Measurements from ENCODE around the gene HOXB4. TPM values are rescaled to one million over a fixed set of nuclear protein-coding genes. Genes with fewer than 3 reads are reported as not detected.
A peak's percentile ranks its signal among the peaks of the same experiment; 100 is the strongest.

The HOXB4 gene
- total and polyA plus RNA-seq, 2 donors (not counting 1 experiment from before 2014, with no cell fraction given): 3.8 to 8.9 TPM

DNA sequence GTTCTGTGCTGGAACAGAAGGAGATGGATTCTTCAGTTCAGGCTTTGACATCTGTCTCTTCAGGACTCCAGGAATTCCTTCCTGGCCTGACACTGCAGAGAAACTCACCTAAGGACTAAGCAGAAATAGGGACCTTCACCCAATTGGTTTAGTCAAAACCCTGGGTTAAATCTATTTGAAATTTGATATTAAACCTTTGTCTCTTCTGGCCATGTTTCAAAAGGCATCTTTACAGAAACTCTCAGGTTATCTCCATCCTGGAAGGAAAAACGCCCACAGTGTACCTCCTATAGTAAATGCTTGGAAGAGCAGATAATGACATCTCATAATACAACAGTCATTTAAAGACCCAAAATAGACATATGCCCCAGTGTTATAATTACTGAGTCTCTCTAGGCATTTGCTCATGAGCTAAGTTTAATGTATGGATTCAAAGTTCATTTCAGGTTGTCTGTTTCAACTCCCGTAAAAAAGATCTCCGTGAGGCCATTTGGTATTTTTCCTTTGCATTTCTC lies 5.6 kb upstream of the HOXB4 start:
- Histone ChIP-seq H2AFZ (ENCODE audit: low read length) (no peak overlapping the region), H3K9ac (ENCODE audit: insufficient read depth, low read length) (peak overlapping the region; percentile 16), H3K4me2 (ENCODE audit: extremely low read depth, insufficient read depth, low read length) (peak overlapping the region; percentile 99), H3K79me2 (ENCODE audit: control insufficient read depth, insufficient read depth, low read length) (peaks cover 100% of the 10 kb centered on the region), H3K27ac (ENCODE audit: insufficient read depth, low read length) (peak overlapping the region; percentile 98), H3K4me3 (replicated peaks in 1 of 4; ENCODE audit: control extremely low read depth in 1 of 4, insufficient read depth in 1 of 4, low read depth in 3 of 4, low read length in 4 of 4) (peak overlapping the region; percentile 22 to 98 (median 84)), H3K36me3 (ENCODE audit: control insufficient read depth, insufficient read depth, low read length) (peaks cover 6% of the 10 kb centered on the region), H3K9me3 (ENCODE audit: control insufficient read depth, insufficient read depth, low read depth, low read length) (no peaks in the 10 kb centered on the region), H3K4me1 (ENCODE audit: control insufficient read depth, extremely low read depth, insufficient read depth, low read length) (peaks cover 15% of the 10 kb centered on the region), H3K27me3 (ENCODE audit: control insufficient read depth, insufficient read depth, low read length) (no peaks in the 10 kb centered on the region), H4K20me1 (ENCODE audit: control insufficient read depth, extremely low read depth, insufficient read depth, low read length) (no peaks in the 10 kb centered on the region)
- no peak for DNase-seq (ENCODE audit: low read depth in 2 of 2)
- no peak for TF ChIP-seq EZH2 (IDR thresholded peaks at IDR 0.05; ENCODE audit: low read length, missing control alignments)
- TF ChIP-seq, protein P1, sequence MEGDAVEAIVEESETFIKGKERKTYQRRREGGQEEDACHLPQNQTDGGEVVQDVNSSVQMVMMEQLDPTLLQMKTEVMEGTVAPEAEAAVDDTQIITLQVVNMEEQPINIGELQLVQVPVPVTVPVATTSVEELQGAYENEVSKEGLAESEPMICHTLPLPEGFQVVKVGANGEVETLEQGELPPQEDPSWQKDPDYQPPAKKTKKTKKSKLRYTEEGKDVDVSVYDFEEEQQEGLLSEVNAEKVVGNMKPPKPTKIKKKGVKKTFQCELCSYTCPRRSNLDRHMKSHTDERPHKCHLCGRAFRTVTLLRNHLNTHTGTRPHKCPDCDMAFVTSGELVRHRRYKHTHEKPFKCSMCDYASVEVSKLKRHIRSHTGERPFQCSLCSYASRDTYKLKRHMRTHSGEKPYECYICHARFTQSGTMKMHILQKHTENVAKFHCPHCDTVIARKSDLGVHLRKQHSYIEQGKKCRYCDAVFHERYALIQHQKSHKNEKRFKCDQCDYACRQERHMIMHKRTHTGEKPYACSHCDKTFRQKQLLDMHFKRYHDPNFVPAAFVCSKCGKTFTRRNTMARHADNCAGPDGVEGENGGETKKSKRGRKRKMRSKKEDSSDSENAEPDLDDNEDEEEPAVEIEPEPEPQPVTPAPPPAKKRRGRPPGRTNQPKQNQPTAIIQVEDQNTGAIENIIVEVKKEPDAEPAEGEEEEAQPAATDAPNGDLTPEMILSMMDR (conservative IDR thresholded peaks at IDR 0.05 in 1 of 2, IDR thresholded peaks at IDR 0.05 in 1 of 2; ENCODE audit: low read depth in 1 of 2, low read length in 2 of 2): no peak

DNA sequence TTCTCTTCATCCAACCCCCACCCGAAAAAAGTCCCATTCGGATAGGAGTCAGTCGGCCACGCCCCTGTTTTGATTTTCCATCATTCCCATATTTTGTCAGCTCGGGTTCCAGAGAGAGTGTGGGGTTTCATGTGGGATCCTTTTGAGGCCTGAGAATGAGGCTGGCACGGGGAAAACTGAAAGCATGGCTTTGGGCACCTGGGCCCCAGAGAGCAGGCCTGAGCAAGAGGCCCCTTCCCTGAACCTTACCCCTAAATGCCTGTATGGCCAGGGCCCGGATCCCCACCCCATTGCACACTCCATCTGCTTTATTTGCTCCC lies 4.6 kb upstream of the HOXB4 start:
- Histone ChIP-seq H3K4me2 (ENCODE audit: extremely low read depth, insufficient read depth, low read length) (peak overlapping the region; percentile 99), H3K9ac (ENCODE audit: insufficient read depth, low read length) (peak overlapping the region; percentile 98), H3K27me3 (ENCODE audit: control insufficient read depth, insufficient read depth, low read length) (no peaks in the 10 kb centered on the region), H3K79me2 (ENCODE audit: control insufficient read depth, insufficient read depth, low read length) (peaks cover 99% of the 10 kb centered on the region), H3K4me3 (replicated peaks in 1 of 4; ENCODE audit: control extremely low read depth in 1 of 4, insufficient read depth in 1 of 4, low read depth in 3 of 4, low read length in 4 of 4) (peak overlapping the region; percentile 80 to 98 (median 84)), H3K36me3 (ENCODE audit: control insufficient read depth, insufficient read depth, low read length) (peaks cover 8% of the 10 kb centered on the region), H3K9me3 (ENCODE audit: control insufficient read depth, insufficient read depth, low read depth, low read length) (no peaks in the 10 kb centered on the region), H2AFZ (ENCODE audit: low read length) (no peak overlapping the region), H4K20me1 (ENCODE audit: control insufficient read depth, extremely low read depth, insufficient read depth, low read length) (no peaks in the 10 kb centered on the region), H3K4me1 (ENCODE audit: control insufficient read depth, extremely low read depth, insufficient read depth, low read length) (peaks cover 15% of the 10 kb centered on the region), H3K27ac (ENCODE audit: insufficient read depth, low read length) (peak overlapping the region; percentile 98)
- no peak for TF ChIP-seq EZH2 (IDR thresholded peaks at IDR 0.05; ENCODE audit: low read length, missing control alignments)
- TF ChIP-seq, protein P1 (conservative IDR thresholded peaks at IDR 0.05 in 1 of 2, IDR thresholded peaks at IDR 0.05 in 1 of 2; ENCODE audit: low read depth in 1 of 2, low read length in 2 of 2): no peak
- DNase-seq (ENCODE audit: low read depth in 2 of 2): no peak

DNA sequence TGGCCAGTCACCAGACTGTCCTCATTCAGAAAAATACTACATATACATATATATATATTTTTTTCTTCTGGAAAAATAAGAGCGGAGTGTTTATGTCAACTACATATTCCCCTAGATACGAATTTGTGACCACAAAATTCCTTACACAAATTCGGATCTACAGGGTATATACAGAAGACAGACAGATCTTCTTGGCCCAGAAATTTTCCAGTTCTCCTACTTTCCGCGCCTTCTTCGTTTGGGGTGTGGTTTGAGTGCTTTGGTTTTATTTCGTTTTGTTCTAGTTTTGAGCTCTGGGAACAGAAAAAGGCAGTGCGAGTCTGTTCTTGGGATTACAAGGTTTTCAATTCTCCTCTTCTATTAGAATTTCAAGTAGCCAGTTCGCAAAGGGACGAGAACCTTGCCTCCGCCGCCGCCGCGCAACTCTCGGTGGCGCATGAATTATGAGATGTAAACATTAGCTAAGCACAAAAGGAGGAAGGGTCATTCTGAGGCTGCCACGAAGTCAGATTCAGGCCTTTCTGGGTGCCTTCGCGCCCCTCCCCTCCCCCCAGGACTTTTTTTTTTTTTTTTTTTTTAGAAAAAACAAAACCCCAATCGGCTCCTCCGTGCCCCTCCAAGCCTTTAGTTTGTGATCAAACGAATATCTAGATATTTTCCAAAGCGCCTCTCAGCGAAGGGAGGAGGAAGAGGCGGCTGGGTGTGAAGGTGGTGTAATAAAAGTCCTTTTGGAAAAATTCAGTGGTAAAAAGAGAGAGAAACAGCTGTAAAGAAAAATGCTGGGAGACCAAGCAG lies 1.8 kb upstream of the HOXB4 start:
- H3K27me3 ChIP-seq (ENCODE audit: control insufficient read depth, insufficient read depth, low read length): no peaks in the 10 kb centered on the region

More for the DNA sequence above, 1.8 kb upstream of the HOXB4 start:
- peak; percentile 55 to 95 for DNase-seq (ENCODE audit: low read depth in 2 of 2)
- Histone ChIP-seq H3K79me2 (ENCODE audit: control insufficient read depth, insufficient read depth, low read length) (peaks cover 99% of the 10 kb centered on the region), H3K9ac (ENCODE audit: insufficient read depth, low read length) (peak overlapping the region; percentile 98), H2AFZ (ENCODE audit: low read length) (no peak overlapping the region), H3K9me3 (ENCODE audit: control insufficient read depth, insufficient read depth, low read depth, low read length) (no peaks in the 10 kb centered on the region), H3K27ac (ENCODE audit: insufficient read depth, low read length) (peak overlapping the region; percentile 98), H3K4me2 (ENCODE audit: extremely low read depth, insufficient read depth, low read length) (peak overlapping the region; percentile 99), H3K36me3 (ENCODE audit: control insufficient read depth, insufficient read depth, low read length) (peaks cover 4% of the 10 kb centered on the region), H3K4me1 (ENCODE audit: control insufficient read depth, extremely low read depth, insufficient read depth, low read length) (peaks cover 15% of the 10 kb centered on the region), H4K20me1 (ENCODE audit: control insufficient read depth, extremely low read depth, insufficient read depth, low read length) (no peaks in the 10 kb centered on the region), H3K4me3 (replicated peaks in 1 of 4; ENCODE audit: control extremely low read depth in 1 of 4, insufficient read depth in 1 of 4, low read depth in 3 of 4, low read length in 4 of 4) (peak overlapping the region; percentile 80 to 98 (median 84))
- TF ChIP-seq, protein P1 (conservative IDR thresholded peaks at IDR 0.05 in 1 of 2, IDR thresholded peaks at IDR 0.05 in 1 of 2; ENCODE audit: low read depth in 1 of 2, low read length in 2 of 2): no peak
- no peak for TF ChIP-seq EZH2 (IDR thresholded peaks at IDR 0.05; ENCODE audit: low read length, missing control alignments)
